ENCODE data around the gene MIB1.

Gene MIB1

DNA sequence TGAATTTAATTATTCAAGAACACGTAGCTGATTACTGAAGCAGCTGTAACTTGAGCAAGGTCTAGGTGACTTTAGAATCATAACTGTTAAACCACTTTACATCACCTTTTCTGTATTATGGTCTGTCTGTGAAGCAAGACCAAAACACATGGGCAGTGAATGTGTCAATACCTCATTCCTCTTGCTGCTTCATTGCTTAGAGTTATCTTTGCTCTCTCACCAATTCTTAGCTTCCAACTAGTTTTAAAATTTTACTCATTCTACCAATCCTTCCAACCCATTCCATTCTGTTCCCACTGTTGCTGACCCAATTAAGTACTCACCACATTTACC lies 80.2 kb downstream of the MIB1 start:
- no peak for DNase-seq

- no peak for DNase-seq
Observed at GRCh38 chr18:21823848-21824247, 83.3 kb downstream of the MIB1 start.

- no peak for DNase-seq
Observed at GRCh38 chr18:21826196-21826595, 85.6 kb downstream of the MIB1 start.

DNA sequence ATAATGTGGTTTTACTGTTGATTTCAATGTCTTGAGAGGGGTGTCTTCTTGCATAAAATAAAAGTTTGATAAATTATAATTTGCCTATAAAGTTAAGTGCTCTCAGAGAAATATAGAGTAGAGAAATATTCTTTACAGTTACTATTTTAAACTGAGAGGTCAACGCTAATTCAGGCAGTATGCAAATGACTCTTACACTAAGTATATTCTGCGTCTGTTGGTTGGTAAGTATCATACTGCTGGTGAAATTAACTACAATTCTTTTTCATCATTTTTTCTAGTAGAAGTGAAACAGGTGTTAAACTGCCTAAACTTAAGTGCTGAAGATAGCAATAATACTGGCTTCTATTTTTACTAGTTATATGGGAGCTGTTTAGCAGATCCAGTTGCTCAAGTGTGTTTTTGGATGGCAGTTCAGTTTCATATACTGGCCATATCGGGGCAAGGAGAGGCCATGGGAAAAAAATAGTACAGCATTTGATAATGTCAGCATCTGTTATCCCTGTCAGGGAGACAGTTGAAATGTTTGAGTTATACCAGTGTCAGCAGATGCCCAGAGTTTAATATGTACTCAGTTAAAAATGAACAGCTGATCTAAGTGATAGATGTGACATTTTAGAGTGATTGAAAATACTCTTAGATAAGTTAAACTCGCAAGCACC lies 86.2 kb downstream of the MIB1 start:
- DNase-seq = no peak

DNA sequence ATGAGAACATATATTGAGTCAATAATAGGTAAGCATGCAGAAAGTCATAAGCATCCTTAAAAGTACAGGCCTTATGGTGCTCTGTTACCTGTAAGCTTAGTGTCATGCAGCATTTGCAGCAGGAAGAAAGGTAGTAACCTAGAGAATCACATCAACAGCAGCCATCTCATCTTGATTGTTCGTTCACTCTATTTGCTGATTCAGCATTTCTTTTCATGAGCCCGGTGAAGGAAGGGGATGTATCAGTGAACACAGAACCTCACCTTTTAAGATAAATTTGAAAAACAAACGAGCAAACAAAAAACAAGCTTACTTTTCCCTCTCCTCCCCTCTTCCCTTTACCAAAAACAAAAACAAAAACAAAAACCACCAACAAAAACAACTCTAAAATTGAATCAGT lies 89.9 kb downstream of the MIB1 start:
- DNase-seq = no peak

DNA sequence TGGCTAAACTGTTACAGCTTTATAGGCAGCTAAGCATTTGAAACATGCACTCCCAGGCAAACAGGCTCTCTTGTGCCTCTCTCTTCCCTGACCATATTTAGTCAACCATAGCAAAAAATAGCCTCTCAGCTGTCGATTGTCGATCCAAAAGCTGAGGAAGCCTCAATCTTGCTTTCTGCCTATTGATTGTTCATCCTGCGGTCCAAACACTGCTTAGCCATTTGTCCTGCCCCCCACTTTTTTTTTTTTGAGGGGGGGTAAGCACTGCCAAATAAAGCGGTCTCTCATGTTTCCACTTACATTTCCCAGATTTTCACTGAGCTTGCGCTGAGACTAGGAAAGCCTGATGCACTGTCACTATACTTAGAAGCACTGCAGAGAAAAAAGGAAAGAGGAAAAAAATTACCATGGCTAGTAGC lies 90.8 kb downstream of the MIB1 start:
- no peak for DNase-seq

- no peak for DNase-seq
Observed at GRCh38 chr18:21833604-21834298, 93.2 kb downstream of the MIB1 start.

DNA sequence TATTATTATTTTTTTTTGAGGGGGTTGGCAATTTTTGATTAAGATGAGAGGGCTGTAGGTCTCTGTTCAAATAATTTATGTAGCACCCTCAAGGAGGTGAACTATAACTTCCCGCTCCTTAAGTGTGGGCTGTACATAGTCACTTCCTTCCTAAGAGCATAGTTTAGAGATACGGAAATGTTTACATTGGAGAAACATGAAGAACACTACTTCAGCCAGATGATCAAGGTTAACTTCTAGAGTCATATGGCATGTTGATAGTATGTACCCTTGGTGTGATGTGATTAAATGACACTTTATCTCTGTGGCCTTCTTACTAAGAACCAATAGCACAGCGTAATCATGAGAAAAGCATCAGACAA lies 93.7 kb downstream of the MIB1 start:
- DNase-seq = no peak

DNA sequence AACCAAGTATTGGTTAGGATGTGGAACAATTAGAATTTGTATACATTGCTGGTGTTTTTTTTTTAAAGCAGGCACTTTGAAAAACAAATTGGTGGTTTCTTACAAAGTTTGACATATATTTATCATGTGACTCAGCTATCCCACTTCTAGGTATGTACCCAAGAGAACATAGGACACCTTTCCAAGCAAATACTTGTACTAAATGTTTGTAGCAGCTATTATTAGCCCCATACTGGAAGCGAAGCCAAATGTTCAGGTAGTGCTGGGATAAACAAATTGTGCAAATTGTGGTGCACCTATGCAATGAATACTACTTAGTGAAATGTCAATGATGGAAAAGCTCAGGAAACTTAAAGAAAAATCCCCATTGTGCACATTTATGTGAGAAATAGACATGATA lies 101.0 kb downstream of the MIB1 start:
- DNase-seq = no peak

GRCh38 chr18:21843341-21843740 lies 102.7 kb downstream of the MIB1 start:
- no peak for DNase-seq

DNA sequence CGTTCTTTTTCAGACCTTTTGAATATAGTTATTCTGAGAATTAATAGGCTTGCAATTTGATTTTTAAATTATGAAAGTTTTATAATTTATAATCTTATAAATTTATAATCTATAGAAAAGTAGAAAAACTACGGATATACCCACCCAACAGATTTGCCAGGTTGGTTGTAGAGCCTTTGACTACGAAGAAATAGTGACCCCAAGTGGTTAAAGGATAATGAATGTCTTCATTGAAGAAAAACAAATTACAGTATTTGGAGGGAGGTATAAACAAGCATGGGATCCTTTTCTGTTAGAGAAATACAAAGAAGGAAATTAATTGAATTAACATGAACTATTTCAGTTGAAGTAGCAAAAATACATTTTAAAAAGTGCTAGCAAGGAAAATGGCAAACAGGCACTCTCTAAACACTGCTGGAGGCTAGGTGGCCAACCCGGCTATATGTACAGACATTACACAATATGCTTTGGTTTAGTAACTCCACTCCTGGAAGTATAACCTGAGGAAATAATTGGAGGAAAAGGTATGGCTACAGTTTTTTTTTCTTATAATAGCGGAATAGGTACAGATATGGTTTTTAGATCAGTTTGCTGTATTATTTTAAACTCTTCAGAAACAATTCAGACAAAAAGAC lies 110.9 kb downstream of the MIB1 start:
- no peak for DNase-seq

GRCh38 chr18:21853016-21853415 lies 112.4 kb downstream of the MIB1 start:
- DNase-seq = no peak

- no peak for DNase-seq
Observed at GRCh38 chr18:21853775-21854552, 113.4 kb downstream of the MIB1 start.

- DNase-seq = no peak
Observed at GRCh38 chr18:21855432-21855831, 114.8 kb downstream of the MIB1 start.

- no peak for DNase-seq
Observed at GRCh38 chr18:21857871-21858270, 117.3 kb downstream of the MIB1 start.

DNA sequence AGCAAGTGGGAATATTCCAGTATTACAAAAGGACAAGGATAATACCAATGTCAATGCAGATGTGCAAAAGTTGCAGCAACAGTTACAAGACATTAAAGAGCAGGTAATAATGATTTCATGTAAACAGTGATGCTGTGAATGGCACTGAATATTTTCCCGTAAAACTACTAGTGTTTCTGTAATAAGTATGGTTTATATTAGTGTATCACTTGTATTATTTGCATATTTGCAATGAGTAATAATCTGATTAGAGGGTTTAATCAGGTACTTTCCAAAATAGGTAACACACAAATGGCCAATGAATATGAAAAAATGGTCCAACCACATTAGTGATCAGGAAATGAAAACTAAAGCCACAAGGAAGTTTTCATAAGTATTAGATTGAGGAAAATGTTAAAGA lies 118.0 kb downstream of the MIB1 start:
- no peak for DNase-seq

DNA sequence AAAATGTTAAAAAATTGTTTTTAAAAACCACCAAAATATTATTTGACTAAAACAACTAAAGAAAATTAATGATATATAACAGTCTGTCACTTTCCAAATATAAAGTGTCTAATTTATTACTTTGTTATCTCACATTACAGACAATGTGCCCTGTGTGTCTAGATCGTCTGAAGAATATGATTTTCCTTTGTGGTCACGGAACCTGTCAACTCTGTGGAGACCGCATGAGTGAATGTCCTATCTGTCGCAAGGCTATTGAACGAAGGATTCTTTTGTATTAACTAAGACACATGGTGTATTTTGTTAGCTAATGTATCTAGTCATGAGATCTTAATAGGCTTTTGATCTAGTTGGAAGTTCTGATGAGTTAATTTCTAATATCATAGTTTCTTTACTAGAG lies 123.8 kb downstream of the MIB1 start:
- no peak for DNase-seq

GRCh38 chr18:21865043-21865442 lies 124.5 kb downstream of the MIB1 start:
- no peak for DNase-seq

GRCh38 chr18:21868770-21869169 lies 128.2 kb downstream of the MIB1 start:
- DNase-seq = no peak

DNA sequence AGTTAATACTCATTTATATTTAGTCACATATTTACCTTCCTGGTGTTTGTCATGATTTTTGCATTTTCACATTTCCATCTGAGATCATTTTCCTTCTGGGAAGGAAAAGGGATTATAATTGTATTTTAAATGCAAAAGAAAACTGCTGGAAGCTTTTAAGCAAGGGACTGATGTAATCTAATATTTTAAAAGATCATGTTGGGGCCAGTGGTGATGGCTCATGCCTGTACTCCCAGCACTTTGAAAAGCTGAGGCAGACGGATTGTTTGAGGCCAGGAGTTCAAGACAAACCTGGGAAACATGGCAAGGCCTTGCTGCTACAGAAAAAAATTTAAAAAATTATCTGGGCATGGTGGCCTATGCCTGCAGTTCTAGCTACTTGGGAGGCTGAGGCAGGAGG lies 149.0 kb downstream of the MIB1 start:
- no peak for DNase-seq

- DNase-seq = no peak
Observed at GRCh38 chr18:21894619-21895367, 154.2 kb downstream of the MIB1 start.

- no peak for DNase-seq
Observed at GRCh38 chr18:21896732-21897336, 156.2 kb downstream of the MIB1 start.

- no peak for DNase-seq
Observed at GRCh38 chr18:21897811-21898210, 157.2 kb downstream of the MIB1 start.
